H1 (cell line): ENCODE data around the gene FICD. TPM values are rescaled to one million over a fixed set of nuclear protein-coding genes. Genes with fewer than 3 reads are reported as not detected.
A peak's percentile ranks its signal among the peaks of the same experiment; 100 is the strongest.

ENCODE experiments used
- ASH2L ChIP-seq: fragments of 200-600, 300-600 bp; sonication (generic); IDR thresholded peaks from one replicate; pipeline ENCODE4 v1.7.1; 2017; ENCODE audit warnings: low read length
- BACH1 ChIP-seq: IDR thresholded peaks from 2 replicates; pipeline ENCODE4 v1.6.1; 2012; ENCODE audit warnings: low read length, improper control_type of control experiment
- CBX8 ChIP-seq: fragments of 300-800, 300-1000 bp; sonication (generic); IDR thresholded peaks from 2 replicates; pipeline ENCODE4 v1.7.1; 2016; ENCODE audit warnings: low read depth, low read length, borderline replicate concordance
- GTF2F1 ChIP-seq: IDR thresholded peaks from 2 replicates; pipeline ENCODE4 v1.6.1; 2012; ENCODE audit warnings: low read depth, low read length, improper control_type of control experiment, borderline replicate concordance
- JUND ChIP-seq: IDR thresholded peaks from 2 replicates; pipeline ENCODE4 v1.6.1; 2011; ENCODE audit warnings: mild to moderate bottlenecking, improper control_type of control experiment, low read length
- KDM5A ChIP-seq: fragments of 200-600 bp; IDR thresholded peaks from 2 replicates; pipeline ENCODE4 v1.7.1; 2012; ENCODE audit warnings: mild to moderate bottlenecking, low read length, inconsistent platforms, mixed read lengths
- MAFK ChIP-seq: IDR thresholded peaks from 2 replicates; pipeline ENCODE4 v1.6.1; 2012; ENCODE audit warnings: low read depth, mild to moderate bottlenecking, improper control_type of control experiment, low read length
- NANOG ChIP-seq: IDR thresholded peaks from 2 replicates; pipeline ENCODE4 v1.6.1; 2011; ENCODE audit warnings: low read length, low read depth, mild to moderate bottlenecking, inconsistent platforms; ENCODE audit not compliant: insufficient read depth, poor library complexity, severe bottlenecking
- POU5F1 ChIP-seq: IDR thresholded peaks from 2 replicates; pipeline ENCODE4 v1.6.1; 2011; ENCODE audit warnings: low read depth, mild to moderate bottlenecking, low read length, moderate library complexity
- TAF7 ChIP-seq: optimal IDR thresholded peaks from 2 replicates; pipeline ENCODE3; 2011; ENCODE audit warnings: low read depth, mild to moderate bottlenecking, inconsistent platforms, low read length, moderate library complexity, borderline replicate concordance
- polyA plus RNA-seq, 7 experiments: library from polyadenylated mRNA; depleted of rRNA in 3 of 7; stranded (reverse) in 5 of 7; unstranded in 2 of 7; fragments of >200 nt in 5 of 7; fragments of 200-250 nt in 2 of 7; gene quantifications; 1 replicate in 5 of 7; 2 replicates in 1 of 7; 4 replicates in 1 of 7; pipeline versions ENCODE4 v1.2.1 to v1.2.3, GENCODE V29; 2011 to 2013; ENCODE audit warnings: missing spikeins in 2 of 7, mixed read lengths in 2 of 7
- total RNA-seq: library from RNA; stranded (reverse); fragmentation: NEBNext Ultra II Directional; extraction: Animal tissue kit (Norgen Biotek cat#: 25700); gene quantifications from 2 replicates; pipeline ENCODE4 v1.2.1, GENCODE V29; 2021
- TF ChIP-seq, protein P1 (sequence below): fragments of 300-600 bp; sonication (generic); IDR thresholded peaks from 2 replicates; pipeline ENCODE4 v1.7.1; 2012; ENCODE audit warnings: low read length, moderate library complexity, mild to moderate bottlenecking, inconsistent platforms; ENCODE audit not compliant: insufficient replicate concordance

The FICD gene
- total and polyA plus RNA-seq, 2 of the 8 experiments (the other 6 are each of a cell fraction or from before 2014, with no cell fraction given): 2.2 to 6.0 TPM

- TF ChIP-seq, protein P1, sequence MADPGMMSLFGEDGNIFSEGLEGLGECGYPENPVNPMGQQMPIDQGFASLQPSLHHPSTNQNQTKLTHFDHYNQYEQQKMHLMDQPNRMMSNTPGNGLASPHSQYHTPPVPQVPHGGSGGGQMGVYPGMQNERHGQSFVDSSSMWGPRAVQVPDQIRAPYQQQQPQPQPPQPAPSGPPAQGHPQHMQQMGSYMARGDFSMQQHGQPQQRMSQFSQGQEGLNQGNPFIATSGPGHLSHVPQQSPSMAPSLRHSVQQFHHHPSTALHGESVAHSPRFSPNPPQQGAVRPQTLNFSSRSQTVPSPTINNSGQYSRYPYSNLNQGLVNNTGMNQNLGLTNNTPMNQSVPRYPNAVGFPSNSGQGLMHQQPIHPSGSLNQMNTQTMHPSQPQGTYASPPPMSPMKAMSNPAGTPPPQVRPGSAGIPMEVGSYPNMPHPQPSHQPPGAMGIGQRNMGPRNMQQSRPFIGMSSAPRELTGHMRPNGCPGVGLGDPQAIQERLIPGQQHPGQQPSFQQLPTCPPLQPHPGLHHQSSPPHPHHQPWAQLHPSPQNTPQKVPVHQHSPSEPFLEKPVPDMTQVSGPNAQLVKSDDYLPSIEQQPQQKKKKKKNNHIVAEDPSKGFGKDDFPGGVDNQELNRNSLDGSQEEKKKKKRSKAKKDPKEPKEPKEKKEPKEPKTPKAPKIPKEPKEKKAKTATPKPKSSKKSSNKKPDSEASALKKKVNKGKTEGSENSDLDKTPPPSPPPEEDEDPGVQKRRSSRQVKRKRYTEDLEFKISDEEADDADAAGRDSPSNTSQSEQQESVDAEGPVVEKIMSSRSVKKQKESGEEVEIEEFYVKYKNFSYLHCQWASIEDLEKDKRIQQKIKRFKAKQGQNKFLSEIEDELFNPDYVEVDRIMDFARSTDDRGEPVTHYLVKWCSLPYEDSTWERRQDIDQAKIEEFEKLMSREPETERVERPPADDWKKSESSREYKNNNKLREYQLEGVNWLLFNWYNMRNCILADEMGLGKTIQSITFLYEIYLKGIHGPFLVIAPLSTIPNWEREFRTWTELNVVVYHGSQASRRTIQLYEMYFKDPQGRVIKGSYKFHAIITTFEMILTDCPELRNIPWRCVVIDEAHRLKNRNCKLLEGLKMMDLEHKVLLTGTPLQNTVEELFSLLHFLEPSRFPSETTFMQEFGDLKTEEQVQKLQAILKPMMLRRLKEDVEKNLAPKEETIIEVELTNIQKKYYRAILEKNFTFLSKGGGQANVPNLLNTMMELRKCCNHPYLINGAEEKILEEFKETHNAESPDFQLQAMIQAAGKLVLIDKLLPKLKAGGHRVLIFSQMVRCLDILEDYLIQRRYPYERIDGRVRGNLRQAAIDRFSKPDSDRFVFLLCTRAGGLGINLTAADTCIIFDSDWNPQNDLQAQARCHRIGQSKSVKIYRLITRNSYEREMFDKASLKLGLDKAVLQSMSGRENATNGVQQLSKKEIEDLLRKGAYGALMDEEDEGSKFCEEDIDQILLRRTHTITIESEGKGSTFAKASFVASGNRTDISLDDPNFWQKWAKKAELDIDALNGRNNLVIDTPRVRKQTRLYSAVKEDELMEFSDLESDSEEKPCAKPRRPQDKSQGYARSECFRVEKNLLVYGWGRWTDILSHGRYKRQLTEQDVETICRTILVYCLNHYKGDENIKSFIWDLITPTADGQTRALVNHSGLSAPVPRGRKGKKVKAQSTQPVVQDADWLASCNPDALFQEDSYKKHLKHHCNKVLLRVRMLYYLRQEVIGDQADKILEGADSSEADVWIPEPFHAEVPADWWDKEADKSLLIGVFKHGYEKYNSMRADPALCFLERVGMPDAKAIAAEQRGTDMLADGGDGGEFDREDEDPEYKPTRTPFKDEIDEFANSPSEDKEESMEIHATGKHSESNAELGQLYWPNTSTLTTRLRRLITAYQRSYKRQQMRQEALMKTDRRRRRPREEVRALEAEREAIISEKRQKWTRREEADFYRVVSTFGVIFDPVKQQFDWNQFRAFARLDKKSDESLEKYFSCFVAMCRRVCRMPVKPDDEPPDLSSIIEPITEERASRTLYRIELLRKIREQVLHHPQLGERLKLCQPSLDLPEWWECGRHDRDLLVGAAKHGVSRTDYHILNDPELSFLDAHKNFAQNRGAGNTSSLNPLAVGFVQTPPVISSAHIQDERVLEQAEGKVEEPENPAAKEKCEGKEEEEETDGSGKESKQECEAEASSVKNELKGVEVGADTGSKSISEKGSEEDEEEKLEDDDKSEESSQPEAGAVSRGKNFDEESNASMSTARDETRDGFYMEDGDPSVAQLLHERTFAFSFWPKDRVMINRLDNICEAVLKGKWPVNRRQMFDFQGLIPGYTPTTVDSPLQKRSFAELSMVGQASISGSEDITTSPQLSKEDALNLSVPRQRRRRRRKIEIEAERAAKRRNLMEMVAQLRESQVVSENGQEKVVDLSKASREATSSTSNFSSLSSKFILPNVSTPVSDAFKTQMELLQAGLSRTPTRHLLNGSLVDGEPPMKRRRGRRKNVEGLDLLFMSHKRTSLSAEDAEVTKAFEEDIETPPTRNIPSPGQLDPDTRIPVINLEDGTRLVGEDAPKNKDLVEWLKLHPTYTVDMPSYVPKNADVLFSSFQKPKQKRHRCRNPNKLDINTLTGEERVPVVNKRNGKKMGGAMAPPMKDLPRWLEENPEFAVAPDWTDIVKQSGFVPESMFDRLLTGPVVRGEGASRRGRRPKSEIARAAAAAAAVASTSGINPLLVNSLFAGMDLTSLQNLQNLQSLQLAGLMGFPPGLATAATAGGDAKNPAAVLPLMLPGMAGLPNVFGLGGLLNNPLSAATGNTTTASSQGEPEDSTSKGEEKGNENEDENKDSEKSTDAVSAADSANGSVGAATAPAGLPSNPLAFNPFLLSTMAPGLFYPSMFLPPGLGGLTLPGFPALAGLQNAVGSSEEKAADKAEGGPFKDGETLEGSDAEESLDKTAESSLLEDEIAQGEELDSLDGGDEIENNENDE: no peak
- no peak for TF ChIP-seq BACH1
- no peak for TF ChIP-seq MAFK
- TF ChIP-seq GTF2F1: no peak
- TF ChIP-seq JUND: peak; percentile 46; the same call in 1 of the 2 replicates
- no peak for TF ChIP-seq CBX8
- peak; percentile 93 for TF ChIP-seq KDM5A
- no peak for TF ChIP-seq POU5F1
- TF ChIP-seq TAF7: no peak
- no peak for TF ChIP-seq NANOG
- peak; percentile 58 for TF ChIP-seq ASH2L
Measured at GRCh38 chr12:108562348-108563135, 47.5 kb downstream of the FICD start, which contains the start of gene ISCU (continued).
